Activated B cell treated with CpG ODN at 0.5 μM for 24 hours (primary cell): ENCODE results near the gene WDR35. TPM values are rescaled to one million over a fixed set of nuclear protein-coding genes. Genes with fewer than 3 reads are reported as not detected.
A peak's percentile ranks its signal among the peaks of the same experiment; 100 is the strongest.

Experiments
- ATAC-seq: fragments of 200-7000 bp; cut with Tn5 transposase; one replicate; pipeline ENCODE4 v1.10.0; 2021; ENCODE audit warnings: low read depth, mild to moderate bottlenecking, moderate library complexity
- CTCF ChIA-PET: fragments of 350-600 bp; sonication (Branson Sonifier 250); formaldehyde crosslinking; loops from one replicate; lab custom pipeline; 2021; ENCODE audit warnings: antibody characterized with exemption; lab: Charles Lee
- POLR2A ChIA-PET: fragments of 350-600 bp; sonication (Branson Sonifier 250); formaldehyde crosslinking; loops from one replicate; lab custom pipeline; 2021; ENCODE audit warnings: antibody characterized with exemption; lab: Charles Lee
- DNase-seq: peaks from one replicate; pipeline ENCODE4 v3.0.0; 2022
- H3K27ac Mint-ChIP-seq: one replicate; pipeline ENCODE4 v1.8.0; 2020; ENCODE audit warnings: mixed read lengths
- H3K27me3 Mint-ChIP-seq: one replicate; pipeline ENCODE4 v1.8.0; 2021; ENCODE audit warnings: mixed read lengths
- H3K36me3 Mint-ChIP-seq: one replicate; pipeline ENCODE4 v1.8.0; 2021; ENCODE audit warnings: low read depth, mixed read lengths
- H3K4me1 Mint-ChIP-seq: one replicate; pipeline ENCODE4 v1.8.0; 2021; ENCODE audit warnings: mixed read lengths
- H3K4me3 Mint-ChIP-seq: one replicate; pipeline ENCODE4 v1.8.0; 2020; ENCODE audit warnings: mild to moderate bottlenecking, mixed read lengths
- H3K9me3 Mint-ChIP-seq: one replicate; pipeline ENCODE4 v1.8.0; 2020; ENCODE audit warnings: mixed read lengths
- CTCF ChIP-seq: fragments of 200-600 bp; IDR thresholded peaks from one replicate; pipeline ENCODE4 v1.8.0; 2022; ENCODE audit warnings: antibody characterized with exemption, mild to moderate bottlenecking
- intact Hi-C: fragments of 100-400 bp; cut with micrococcal nuclease; formaldehyde crosslinking; loops from one replicate; pipeline ENCODE4 v1.15.1; 2024
- total RNA-seq: library from RNA; stranded (reverse); gene quantifications from 2 replicates; pipeline ENCODE4 v1.2.3, GENCODE V29; 2022

The WDR35 gene
- total RNA-seq, 1 donor from 2014 or later = 8.2 TPM

- Mint-ChIP-seq H3K4me1 (peaks cover 44% of the 10 kb centered on the region), H3K27ac (peak within 1 kb of the TSS; percentile 99), H3K27me3 (peaks cover 7% of the 10 kb centered on the region), H3K4me3 (peak within 1 kb of the TSS; percentile 99), H3K36me3 (peaks cover 26% of the 10 kb centered on the region), H3K9me3 (no peaks in the 10 kb centered on the region)
- intact Hi-C loops = loop anchor here (1.0 to 10.0 kb wide), 10 partner anchors 9 to 1341 kb away; partner anchors contain the start of genes HS1BP3, LAPTM4A, LDAH and PUM2
- ChIA-PET POLR2A (interaction anchor here (0.8 to 1.7 kb wide), 10 partner anchors 10 to 1341 kb away, joined by 3 to 11 read pairs (median 3); partner anchors contain the start of genes HS1BP3, LAPTM4A, LDAH and RDH14), CTCF (no interaction called here)
- DNase-seq = peak; percentile 91
- no peak for TF ChIP-seq CTCF
- peak; percentile 91 for ATAC-seq
Observed at GRCh38 chr2:19901442-19902215, 88.3 kb downstream of the WDR35 start, which contains the start of gene TTC32. TSS of gene TTC32 (minus strand) at chr2:19901983. CDS start at chr2:19901854, 129 bp downstream.

GRCh38 chr2:19900931-19901441, 88.9 kb downstream of the WDR35 start:
- CTCF ChIA-PET = no interaction called here
- POLR2A ChIA-PET = interaction anchor here (0.8 to 1.7 kb wide), 10 partner anchors 9 to 1341 kb away, joined by 3 to 11 read pairs (median 3); partner anchors contain the start of genes HS1BP3, LAPTM4A, LDAH and RDH14

GRCh38 chr2:19899985-19900930, 89.6 kb downstream of the WDR35 start:
- Mint-ChIP-seq H3K4me3 (peak overlapping the region; percentile 99), H3K4me1 (peaks cover 51% of the 10 kb centered on the region), H3K36me3 (peaks cover 31% of the 10 kb centered on the region), H3K27ac (peak overlapping the region; percentile 99), H3K9me3 (no peaks in the 10 kb centered on the region), H3K27me3 (peaks cover 7% of the 10 kb centered on the region)
- ChIA-PET CTCF (no interaction called here), POLR2A (interaction anchor here (0.8 to 1.7 kb wide), 6 partner anchors 14 to 1340 kb away, joined by 3 to 11 read pairs (median 3); partner anchors contain the start of genes LAPTM4A and RDH14)
- ATAC-seq = no peak
- no peak for DNase-seq
- intact Hi-C loops = loop anchor here (2.0 to 10.0 kb wide), 2 partner anchors 31 to 925 kb away; partner anchors contain the start of gene LDAH
- TF ChIP-seq CTCF = no peak

More at GRCh38 chr2:19900931-19901441, 88.9 kb downstream of the WDR35 start:
- DNase-seq (no peak), ATAC-seq (peak; percentile 4)
- peaks cover 45% of the 10 kb centered on the region for H3K4me1 Mint-ChIP-seq
- intact Hi-C loops = loop anchor here (1.0 to 10.0 kb wide), 10 partner anchors 9 to 1341 kb away; partner anchors contain the start of genes HS1BP3, LAPTM4A, LDAH and PUM2
- H3K27me3 Mint-ChIP-seq = peaks cover 7% of the 10 kb centered on the region
- H3K9me3 Mint-ChIP-seq = no peaks in the 10 kb centered on the region
- peak overlapping the region; percentile 99 for H3K4me3 Mint-ChIP-seq
- no peak for TF ChIP-seq CTCF
- peaks cover 29% of the 10 kb centered on the region for H3K36me3 Mint-ChIP-seq
- H3K27ac Mint-ChIP-seq = peak overlapping the region; percentile 99

- POLR2A ChIA-PET = no interaction called here
- H3K4me3 Mint-ChIP-seq = no peak overlapping the region
Observed at GRCh38 chr2:19898592-19899329, 91.1 kb downstream of the WDR35 start.

More at GRCh38 chr2:19898592-19899329, 91.1 kb downstream of the WDR35 start:
- TF ChIP-seq CTCF = no peak
- intact Hi-C loops = no loop called here
- ATAC-seq (no peak), DNase-seq (no peak)
- H3K36me3 Mint-ChIP-seq = peaks cover 29% of the 10 kb centered on the region
- H3K9me3 Mint-ChIP-seq = no peaks in the 10 kb centered on the region
- no peaks in the 10 kb centered on the region for H3K27me3 Mint-ChIP-seq
- CTCF ChIA-PET = no interaction called here
- H3K4me1 Mint-ChIP-seq = peaks cover 51% of the 10 kb centered on the region
- no peak overlapping the region for H3K27ac Mint-ChIP-seq
